CD4-positive, alpha-beta T cell treated with Interleukin-10 for 1 hour (primary cell): ENCODE measurements around the gene CD81.
A peak's percentile ranks its signal among the peaks of the same experiment; 100 is the strongest.
"Not testable (repeated sequence)": the region's sequence is repeated elsewhere in the genome, so short reads cannot be mapped to it uniquely, and the experiment has no call there.

ENCODE experiments used
- DNase-seq: peaks from one replicate; pipeline ENCODE4 v3.0.0-alpha.2; 2020

Gene CD81, protein sequence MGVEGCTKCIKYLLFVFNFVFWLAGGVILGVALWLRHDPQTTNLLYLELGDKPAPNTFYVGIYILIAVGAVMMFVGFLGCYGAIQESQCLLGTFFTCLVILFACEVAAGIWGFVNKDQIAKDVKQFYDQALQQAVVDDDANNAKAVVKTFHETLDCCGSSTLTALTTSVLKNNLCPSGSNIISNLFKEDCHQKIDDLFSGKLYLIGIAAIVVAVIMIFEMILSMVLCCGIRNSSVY

GRCh38 chr11:2376751-2377451 is at the start of gene CD81:
Gene CD81 (plus strand): TSS chr11:2377310. CDS start chr11:2377550, 240 bp downstream.
- DNase-seq, result peak; percentile 65

GRCh38 chr11:2328021-2328420 is 49.1 kb upstream of the CD81 start:
- no peak for DNase-seq

- DNase-seq, result no peak
Measured at GRCh38 chr11:2328656-2329354, 48.3 kb upstream of the CD81 start.

DNA sequence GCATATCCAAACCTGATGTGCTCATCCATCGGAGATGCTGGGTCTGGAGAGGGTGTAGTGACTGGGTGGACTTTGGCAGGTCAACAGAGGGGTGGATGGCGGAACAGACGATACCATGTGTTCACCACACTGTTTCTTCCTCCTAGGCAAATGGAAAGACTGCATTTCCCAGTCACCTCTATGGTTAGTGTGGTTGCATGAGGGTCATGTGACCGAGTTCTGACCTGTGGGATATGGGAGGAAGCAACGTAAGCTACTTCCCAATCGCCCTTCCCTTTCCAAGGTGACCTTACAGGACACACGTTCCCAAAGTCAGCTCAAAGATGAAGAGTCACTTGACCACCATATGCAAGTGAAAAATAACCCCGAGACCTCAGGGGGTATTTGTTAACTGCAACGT is 47.6 kb upstream of the CD81 start:
- DNase-seq, result no peak

GRCh38 chr11:2330696-2331095 is 46.4 kb upstream of the CD81 start:
- no peak for DNase-seq

DNA sequence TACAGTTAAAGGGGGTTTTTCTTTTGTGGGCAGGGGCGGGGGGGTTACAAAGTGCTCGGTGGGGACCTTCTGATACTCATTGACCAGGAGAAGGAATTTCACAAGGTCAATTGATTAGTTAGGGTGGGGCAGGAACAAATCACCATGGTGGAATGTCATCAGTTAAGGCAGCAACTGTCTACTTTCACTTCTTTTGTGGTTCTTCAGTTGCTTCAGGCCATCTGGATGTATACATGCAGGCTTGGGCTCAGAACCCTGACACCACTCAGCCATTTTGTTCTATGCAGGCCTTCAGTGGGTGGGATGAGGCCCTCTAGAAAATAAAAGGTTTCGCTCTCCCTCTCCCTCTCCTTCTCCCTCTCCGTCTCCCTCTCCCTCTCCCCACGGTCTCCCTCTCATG is 45.7 kb upstream of the CD81 start:
- no peak for DNase-seq

- DNase-seq, result not testable (repeated sequence)
Measured at GRCh38 chr11:2332569-2332968, 44.5 kb upstream of the CD81 start.

- not testable (repeated sequence) for DNase-seq
Measured at GRCh38 chr11:2333486-2334205, 43.5 kb upstream of the CD81 start.

DNA sequence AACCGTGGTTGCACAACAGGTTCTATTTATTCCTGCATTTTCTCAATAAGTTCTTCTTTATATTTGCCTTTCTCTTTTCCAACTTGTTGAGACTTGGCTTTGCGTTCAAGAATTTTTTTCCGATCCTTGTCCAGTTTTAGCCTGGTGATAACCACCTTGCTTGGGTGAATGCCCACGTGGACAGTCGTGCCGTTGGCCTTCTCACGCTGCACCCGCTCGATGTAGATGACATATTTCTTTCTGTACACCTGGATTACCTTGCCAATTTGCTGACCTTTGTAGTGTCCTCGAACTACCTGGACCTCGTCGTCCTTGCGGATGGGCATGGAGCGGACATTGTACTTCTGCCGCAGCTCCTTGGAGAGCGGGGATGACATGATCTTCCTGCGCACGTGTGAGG is 41.8 kb upstream of the CD81 start:
- not testable (repeated sequence) for DNase-seq

GRCh38 chr11:2338760-2339159 is 38.4 kb upstream of the CD81 start:
- DNase-seq, result peak; percentile 19

DNA sequence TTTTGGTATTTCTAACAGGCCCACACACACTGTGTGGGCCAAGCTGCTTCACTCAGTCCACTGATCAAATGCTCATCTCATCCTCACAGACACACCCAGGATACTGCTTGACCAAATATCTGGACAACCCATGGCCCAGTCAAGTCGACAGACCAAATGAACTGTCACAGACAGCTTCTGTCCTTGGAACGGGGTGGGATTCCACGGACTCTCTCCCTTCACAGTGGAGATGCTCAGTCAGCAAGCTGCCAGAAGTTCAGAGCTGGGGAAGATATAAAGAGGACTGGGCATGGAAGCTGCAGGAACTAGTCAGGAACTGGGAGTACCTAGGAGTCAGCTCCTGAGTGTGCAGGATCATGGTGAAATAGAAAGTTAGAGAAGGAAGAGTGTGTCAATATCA is 34.6 kb upstream of the CD81 start:
- no peak for DNase-seq

DNA sequence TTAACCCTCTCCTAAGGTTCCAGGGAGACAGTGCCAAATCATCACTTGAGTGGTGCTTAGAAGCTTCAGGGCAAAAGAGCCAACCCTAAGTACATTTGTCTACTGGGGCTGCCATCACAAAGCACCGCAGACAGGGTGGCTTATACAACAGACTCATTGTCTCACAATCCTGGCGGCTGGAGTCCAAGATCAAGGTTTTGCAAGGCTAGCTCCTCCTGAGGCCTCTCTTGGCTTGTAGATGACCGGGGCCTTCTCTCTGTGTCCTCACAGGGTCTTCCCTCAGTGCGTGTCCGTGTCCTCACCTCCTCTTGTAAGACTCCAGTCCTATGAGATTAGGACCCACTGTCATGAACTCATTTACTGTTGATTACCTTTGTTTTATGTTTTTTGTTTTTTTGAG is 34.1 kb upstream of the CD81 start:
- no peak for DNase-seq

DNA sequence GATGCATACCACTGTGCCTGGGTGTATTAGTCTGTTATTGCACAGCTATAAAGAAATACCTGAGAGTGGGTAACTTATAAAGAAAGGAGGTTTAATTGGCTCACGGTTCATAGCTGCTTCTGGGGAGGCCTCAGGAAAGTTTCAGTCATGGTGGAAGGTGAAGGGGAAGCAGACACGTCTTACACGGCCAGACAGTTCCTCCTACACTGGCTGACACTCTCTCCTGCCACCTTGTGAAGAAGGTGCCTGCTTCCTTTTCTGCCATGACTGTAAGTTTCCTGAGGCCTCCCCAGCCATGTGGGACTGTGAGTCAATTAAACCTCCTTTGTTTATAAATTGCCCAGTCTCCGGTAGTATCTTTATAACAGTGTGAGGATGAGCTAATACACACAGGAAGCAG is 33.6 kb upstream of the CD81 start:
- DNase-seq, result no peak

DNA sequence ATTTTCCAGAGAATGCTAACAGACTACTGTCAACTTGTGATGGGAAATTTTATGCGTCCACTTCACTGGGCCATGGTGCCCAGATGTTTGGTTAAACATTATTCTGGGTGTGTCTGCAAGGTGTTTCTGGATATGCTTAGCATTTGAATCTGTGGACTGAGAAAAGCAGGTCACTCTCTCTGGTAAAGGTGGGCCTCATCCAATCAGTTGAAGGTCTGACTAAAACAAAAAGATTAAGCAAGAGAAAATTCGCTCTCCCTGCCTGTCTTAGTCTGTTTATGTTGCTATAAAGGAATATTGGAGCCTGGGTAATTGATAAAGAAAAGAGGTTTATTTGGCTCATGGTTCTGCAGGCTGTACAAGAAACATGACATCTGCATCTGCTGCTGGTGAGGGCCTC is 32.1 kb upstream of the CD81 start:
- no peak for DNase-seq

DNA sequence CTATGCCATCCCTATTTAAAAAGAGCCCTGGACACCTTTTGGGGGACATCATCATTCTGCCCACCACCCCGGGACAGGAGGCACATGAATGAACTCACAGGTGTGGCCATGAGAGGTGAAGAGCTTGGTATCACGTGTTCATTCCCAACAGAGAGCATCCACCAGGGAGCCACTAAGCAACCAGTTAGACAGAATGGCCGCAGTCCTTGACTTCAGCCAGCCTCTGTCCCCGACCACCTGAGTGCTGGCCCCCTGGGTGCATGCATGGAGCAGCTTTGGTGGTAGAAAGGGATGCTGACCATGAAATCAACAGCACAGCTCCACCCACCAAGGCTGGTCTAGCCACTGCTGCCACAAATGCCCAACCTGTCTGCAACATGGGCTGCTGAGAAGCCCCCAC is 31.1 kb upstream of the CD81 start:
- no peak for DNase-seq

DNA sequence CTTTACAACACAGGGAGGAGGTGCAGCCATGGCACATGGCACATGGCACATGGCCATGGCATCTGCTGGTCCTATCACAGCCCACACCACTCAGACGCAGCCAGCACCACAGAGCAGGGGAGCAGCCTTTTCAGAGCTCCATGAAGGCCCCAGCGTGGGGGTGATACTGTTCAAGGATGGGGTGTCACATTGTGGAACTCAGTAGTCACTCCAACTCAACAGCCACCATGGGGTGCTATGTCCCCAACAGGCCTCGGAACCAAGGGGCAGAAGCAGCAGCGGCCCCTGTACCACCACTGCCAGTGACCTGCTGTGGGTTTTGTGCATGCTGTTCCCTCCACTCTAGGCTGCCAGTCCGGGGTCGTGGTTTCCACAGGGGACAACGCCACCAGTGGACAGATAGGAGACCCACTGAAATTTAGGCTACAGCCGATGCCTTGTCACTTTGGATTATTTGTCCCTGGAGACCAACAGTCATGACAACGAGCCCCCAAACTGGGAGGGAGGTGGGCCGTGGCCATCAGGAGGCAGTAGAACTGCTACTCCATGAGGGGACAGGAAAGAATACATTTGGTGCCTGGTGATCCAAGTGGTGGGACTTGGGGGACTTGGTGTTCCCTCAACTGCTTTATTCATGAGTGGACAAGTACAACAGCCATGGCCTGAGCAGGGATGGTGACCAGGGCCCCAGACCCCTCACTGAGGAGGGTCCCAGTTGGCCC is 30.4 kb upstream of the CD81 start:
- no peak for DNase-seq

- DNase-seq, result no peak
Measured at GRCh38 chr11:2347308-2347830, 29.7 kb upstream of the CD81 start.

- no peak for DNase-seq
Measured at GRCh38 chr11:2348986-2349385, 28.1 kb upstream of the CD81 start.

DNA sequence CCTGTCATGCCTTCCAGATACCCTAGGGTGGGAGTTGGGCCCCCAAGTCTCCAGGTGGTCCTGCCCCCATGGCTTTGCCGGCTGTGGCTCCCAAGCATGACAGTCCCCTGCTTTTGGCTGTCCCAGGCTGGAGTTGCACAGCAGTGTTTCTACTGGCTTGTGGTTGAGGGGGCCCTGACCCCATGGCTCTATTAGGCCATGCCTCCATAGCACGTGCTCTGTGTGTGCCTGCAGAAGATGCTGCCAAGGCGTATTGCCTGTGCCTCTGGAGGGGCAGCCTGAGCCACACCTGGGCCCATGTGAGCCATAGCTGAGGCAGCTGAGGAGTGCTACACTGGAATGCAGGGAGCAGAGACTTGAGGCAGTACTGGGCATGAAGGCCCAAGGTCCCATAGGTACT is 25.4 kb upstream of the CD81 start:
- no peak for DNase-seq

DNA sequence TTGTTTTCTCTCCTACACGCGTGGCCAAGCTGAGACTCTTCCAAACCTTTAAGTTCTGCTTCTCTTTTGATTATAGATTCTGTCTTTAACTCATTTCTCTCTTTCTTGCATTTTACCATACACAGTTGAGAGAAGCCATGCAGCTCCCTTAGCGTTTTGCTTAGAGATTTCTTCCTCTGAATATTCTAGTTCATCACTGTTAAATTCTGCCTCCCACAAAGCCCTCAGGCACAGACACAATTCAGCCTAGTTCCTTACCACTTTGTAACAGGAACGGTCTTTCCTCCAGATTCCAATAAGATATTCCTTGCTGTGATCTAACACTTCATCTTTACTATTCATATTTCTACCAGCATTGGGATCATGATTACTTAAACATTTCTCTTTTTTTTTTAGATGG is 24.7 kb upstream of the CD81 start:
- no peak for DNase-seq

GRCh38 chr11:2355000-2355644 is 22.0 kb upstream of the CD81 start:
- no peak for DNase-seq

DNA sequence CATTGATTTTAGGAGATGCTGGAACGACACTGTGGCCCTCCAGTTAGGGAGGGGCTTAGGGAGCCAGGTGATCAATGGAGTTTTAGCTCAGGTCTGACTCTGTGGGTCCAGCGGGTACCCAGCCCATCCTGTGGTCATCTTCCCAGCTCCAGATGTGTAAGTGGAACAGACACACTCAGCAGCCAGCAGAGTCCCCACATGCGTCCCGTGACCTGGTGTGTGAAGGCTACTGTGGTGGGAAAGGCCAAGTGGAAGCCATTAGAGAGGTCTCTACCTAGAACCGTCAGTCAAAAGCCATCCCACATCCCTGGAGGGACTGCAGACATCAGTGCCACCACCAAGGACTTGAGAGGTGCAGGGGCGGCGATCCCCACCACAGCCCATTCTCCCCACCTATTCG is 19.9 kb upstream of the CD81 start:
- no peak for DNase-seq
